Stimulated activated CD4-positive, alpha-beta T cell treated with anti-CD3 and anti-CD28 coated beads, Interleukin-12 subunit alpha, Interleukin-12 subunit beta, amount 100 ng/mL, for 4 hours (primary cell): Measurements from ENCODE around the gene IFITM10.

ENCODE experiments used
- DNase-seq: peaks from one replicate; pipeline ENCODE4 v3.0.0-alpha.2; 2020

The IFITM10 gene

GRCh38 chr11:1750481-1750839 is at the start of gene IFITM10:
IFITM10 (minus strand) TSS chr11:1750595; CDS start chr11:1750442, 153 bp downstream.
- DNase-seq: no peak

GRCh38 chr11:1797391-1798125 is 47.2 kb upstream of the IFITM10 start:
- no peak for DNase-seq

GRCh38 chr11:1796413-1797011 is 46.1 kb upstream of the IFITM10 start:
- DNase-seq: no peak

- no peak for DNase-seq
These were observed 42.7 kb upstream of the IFITM10 start for GRCh38 chr11:1793081-1793480.

GRCh38 chr11:1792461-1792860 is 42.1 kb upstream of the IFITM10 start:
- DNase-seq: no peak

- DNase-seq: no peak
These were observed 41.5 kb upstream of the IFITM10 start for GRCh38 chr11:1791912-1792311.

- no peak for DNase-seq
These were observed 36.1 kb upstream of the IFITM10 start for GRCh38 chr11:1786466-1786865.

- no peak for DNase-seq
These were observed 35.5 kb upstream of the IFITM10 start for GRCh38 chr11:1785749-1786413.

- no peak for DNase-seq
These were observed 34.6 kb upstream of the IFITM10 start for GRCh38 chr11:1784761-1785650.

- DNase-seq: no peak
These were observed 33.5 kb upstream of the IFITM10 start for GRCh38 chr11:1783725-1784529.

- DNase-seq: no peak
These were observed 32.7 kb upstream of the IFITM10 start for GRCh38 chr11:1782831-1783724.

- no peak for DNase-seq
These were observed 31.7 kb upstream of the IFITM10 start for GRCh38 chr11:1782031-1782590.

GRCh38 chr11:1781593-1781975 is 31.2 kb upstream of the IFITM10 start:
- DNase-seq: no peak

GRCh38 chr11:1780700-1781592 is 30.6 kb upstream of the IFITM10 start:
- no peak for DNase-seq

- DNase-seq: no peak
These were observed 29.7 kb upstream of the IFITM10 start for GRCh38 chr11:1779806-1780699.

- no peak for DNase-seq
These were observed 28.8 kb upstream of the IFITM10 start for GRCh38 chr11:1779034-1779805.

GRCh38 chr11:1778141-1778911 is 27.9 kb upstream of the IFITM10 start:
- DNase-seq: no peak
